ENCODE data around the gene LHX3. TPM values are rescaled to one million over a fixed set of nuclear protein-coding genes. Genes with fewer than 3 reads are reported as not detected.

Gene LHX3
- polyA plus RNA-seq, 2 of the 4 experiments (the other 2 are of a cell fraction): 0.03 TPM; not detected in 1

- TF ChIP-seq, protein P1, sequence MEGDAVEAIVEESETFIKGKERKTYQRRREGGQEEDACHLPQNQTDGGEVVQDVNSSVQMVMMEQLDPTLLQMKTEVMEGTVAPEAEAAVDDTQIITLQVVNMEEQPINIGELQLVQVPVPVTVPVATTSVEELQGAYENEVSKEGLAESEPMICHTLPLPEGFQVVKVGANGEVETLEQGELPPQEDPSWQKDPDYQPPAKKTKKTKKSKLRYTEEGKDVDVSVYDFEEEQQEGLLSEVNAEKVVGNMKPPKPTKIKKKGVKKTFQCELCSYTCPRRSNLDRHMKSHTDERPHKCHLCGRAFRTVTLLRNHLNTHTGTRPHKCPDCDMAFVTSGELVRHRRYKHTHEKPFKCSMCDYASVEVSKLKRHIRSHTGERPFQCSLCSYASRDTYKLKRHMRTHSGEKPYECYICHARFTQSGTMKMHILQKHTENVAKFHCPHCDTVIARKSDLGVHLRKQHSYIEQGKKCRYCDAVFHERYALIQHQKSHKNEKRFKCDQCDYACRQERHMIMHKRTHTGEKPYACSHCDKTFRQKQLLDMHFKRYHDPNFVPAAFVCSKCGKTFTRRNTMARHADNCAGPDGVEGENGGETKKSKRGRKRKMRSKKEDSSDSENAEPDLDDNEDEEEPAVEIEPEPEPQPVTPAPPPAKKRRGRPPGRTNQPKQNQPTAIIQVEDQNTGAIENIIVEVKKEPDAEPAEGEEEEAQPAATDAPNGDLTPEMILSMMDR (IDR thresholded peaks at IDR 0.05): no peak
- no peak for TF ChIP-seq RFX5 (IDR thresholded peaks at IDR 0.05)
- no peak for TF ChIP-seq JUNB (IDR thresholded peaks at IDR 0.05)
- TF ChIP-seq FOXS1 (CRISPR knock-in tag; IDR thresholded peaks at IDR 0.05): no peak
- TF ChIP-seq RCOR1 (IDR thresholded peaks at IDR 0.05; ENCODE audit: low read depth, low read length): no peak
- TF ChIP-seq RNF2 (IDR thresholded peaks at IDR 0.05; ENCODE audit: borderline replicate concordance, low read depth): no peak
- TF ChIP-seq ZNF302 (CRISPR knock-in tag; IDR thresholded peaks at IDR 0.05): no peak
- no peak for TF ChIP-seq NPAS2 (CRISPR knock-in tag; IDR thresholded peaks at IDR 0.05; ENCODE audit: borderline replicate concordance)
- no peak for TF ChIP-seq ZFP36 (IDR thresholded peaks at IDR 0.05; ENCODE audit: borderline replicate concordance, partially characterized antibody)
- TF ChIP-seq, protein P2, sequence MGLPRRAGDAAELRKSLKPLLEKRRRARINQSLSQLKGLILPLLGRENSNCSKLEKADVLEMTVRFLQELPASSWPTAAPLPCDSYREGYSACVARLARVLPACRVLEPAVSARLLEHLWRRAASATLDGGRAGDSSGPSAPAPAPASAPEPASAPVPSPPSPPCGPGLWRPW (IDR thresholded peaks at IDR 0.05): no peak
These were observed 28.0 kb upstream of the LHX3 start (continued) for GRCh38 chr9:136232969-136233368.

GRCh38 chr9:136231478-136232297 is 26.8 kb upstream of the LHX3 start:
- TF ChIP-seq, protein P3, sequence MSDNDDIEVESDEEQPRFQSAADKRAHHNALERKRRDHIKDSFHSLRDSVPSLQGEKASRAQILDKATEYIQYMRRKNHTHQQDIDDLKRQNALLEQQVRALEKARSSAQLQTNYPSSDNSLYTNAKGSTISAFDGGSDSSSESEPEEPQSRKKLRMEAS (IDR thresholded peaks at IDR 0.05): no peak
- TF ChIP-seq KDM5A (IDR thresholded peaks at IDR 0.05) (no peak), E2F6 (IDR thresholded peaks at IDR 0.05; ENCODE audit: borderline replicate concordance, low read depth) (no peak), SMC3 (IDR thresholded peaks at IDR 0.05) (no peak), HOXB13 (CRISPR knock-in tag; IDR thresholded peaks at IDR 0.05; ENCODE audit: low read depth) (no peak), SREBF2 (IDR thresholded peaks at IDR 0.05) (no peak), FOSB (CRISPR knock-in tag; IDR thresholded peaks at IDR 0.05) (no peak), HEYL (CRISPR knock-in tag; IDR thresholded peaks at IDR 0.05) (no peak), NR3C1 (IDR thresholded peaks at IDR 0.05) (no peak), CEBPB (IDR thresholded peaks at IDR 0.05) (no peak), FOSL2 (IDR thresholded peaks at IDR 0.05) (no peak), FOSL2 (CRISPR knock-in tag; IDR thresholded peaks at IDR 0.05) (no peak), RARB (CRISPR knock-in tag; IDR thresholded peaks at IDR 0.05) (no peak), RNF2 (IDR thresholded peaks at IDR 0.05; ENCODE audit: borderline replicate concordance, low read depth) (no peak), ELK1 (IDR thresholded peaks at IDR 0.05; ENCODE audit: low read depth, low read length) (no peak), EHMT2 (IDR thresholded peaks at IDR 0.05; ENCODE audit: low read depth) (no peak), ZC3H11A (IDR thresholded peaks at IDR 0.05) (no peak)
- TF ChIP-seq, protein P4, sequence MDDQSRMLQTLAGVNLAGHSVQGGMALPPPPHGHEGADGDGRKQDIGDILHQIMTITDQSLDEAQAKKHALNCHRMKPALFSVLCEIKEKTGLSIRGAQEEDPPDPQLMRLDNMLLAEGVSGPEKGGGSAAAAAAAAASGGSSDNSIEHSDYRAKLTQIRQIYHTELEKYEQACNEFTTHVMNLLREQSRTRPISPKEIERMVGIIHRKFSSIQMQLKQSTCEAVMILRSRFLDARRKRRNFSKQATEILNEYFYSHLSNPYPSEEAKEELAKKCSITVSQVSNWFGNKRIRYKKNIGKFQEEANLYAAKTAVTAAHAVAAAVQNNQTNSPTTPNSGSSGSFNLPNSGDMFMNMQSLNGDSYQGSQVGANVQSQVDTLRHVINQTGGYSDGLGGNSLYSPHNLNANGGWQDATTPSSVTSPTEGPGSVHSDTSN (IDR thresholded peaks at IDR 0.05): no peak
- DNase-seq (ENCODE audit: low read depth in 1 of 2, low spot score in 1 of 2) (no peak), ATAC-seq (no peak), FAIRE-seq (no peak)
- Histone ChIP-seq H3K4me3 (no peak overlapping the region), H3K27ac (no peak overlapping the region), H3K4me1 (peaks cover 18% of the 10 kb centered on the region), H3K9me3 (no peaks in the 10 kb centered on the region), H3K4me2 (no peak overlapping the region)
- POLR2A ChIA-PET: no interaction called here
- CTCF ChIA-PET: interaction anchor here (0.6 kb wide), 1 partner anchor 9 kb away, joined by 3 read pairs; no protein-coding TSS in a partner anchor
- WGBS (ENCODE audit: missing lambda C conversion rate): 95% methylated on average over 31 of the region's 31 CpGs
